ENCODE measurements around the gene PAGR1.
A peak's percentile ranks its signal among the peaks of the same experiment; 100 is the strongest.
"Not testable (repeated sequence)": the region's sequence is repeated elsewhere in the genome, so short reads cannot be mapped to it uniquely, and the experiment has no call there.

Gene PAGR1

GRCh38 chr16:29815793-29816693 lies at the start of gene PAGR1:
Gene PAGR1, plus strand, starts transcription at chr16:29816152. Its CDS starts 374 bp downstream, at chr16:29816526.
- peak; percentile 98 for DNase-seq

DNA sequence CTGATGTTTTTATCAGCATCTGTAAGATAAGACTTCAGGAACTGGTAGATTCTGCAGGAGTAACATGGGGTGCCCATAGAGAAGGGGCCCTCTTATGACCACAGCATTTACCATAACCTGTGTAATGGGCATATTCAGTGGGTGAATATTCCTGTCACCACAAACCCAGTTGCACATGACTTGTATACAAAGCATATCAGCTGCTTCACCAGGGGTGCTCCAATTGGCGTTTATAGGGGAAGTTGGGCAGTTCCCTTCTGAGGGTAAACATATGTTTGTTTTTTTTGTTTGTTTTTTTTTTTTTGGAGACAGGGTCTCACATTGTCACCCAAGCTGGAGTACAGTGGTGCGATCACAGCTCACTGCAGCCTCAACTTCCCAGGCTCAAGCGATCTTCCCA lies 49.4 kb upstream of the PAGR1 start:
- no peak for DNase-seq

GRCh38 chr16:29767062-29767461 lies 48.9 kb upstream of the PAGR1 start:
- DNase-seq: no peak

DNA sequence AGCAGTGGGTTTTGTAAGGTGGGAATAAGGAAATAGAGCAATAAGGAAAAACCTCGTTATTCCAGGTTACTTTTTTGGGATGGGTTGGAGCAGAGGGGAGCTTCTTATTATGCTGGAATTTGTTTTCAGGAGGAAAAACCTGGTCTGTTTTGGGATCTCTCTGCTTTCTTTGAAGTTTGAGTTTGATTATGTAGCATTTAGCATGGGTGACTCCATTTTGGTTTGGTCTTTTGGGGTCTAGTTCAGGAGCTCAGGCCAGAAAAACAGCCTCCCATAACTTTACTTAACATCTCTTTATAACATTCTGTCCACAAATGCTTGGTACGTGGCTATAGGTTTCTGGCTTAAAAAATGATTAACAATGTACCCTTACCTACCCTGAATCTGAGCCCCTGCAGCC lies 46.4 kb upstream of the PAGR1 start:
- DNase-seq: no peak

DNA sequence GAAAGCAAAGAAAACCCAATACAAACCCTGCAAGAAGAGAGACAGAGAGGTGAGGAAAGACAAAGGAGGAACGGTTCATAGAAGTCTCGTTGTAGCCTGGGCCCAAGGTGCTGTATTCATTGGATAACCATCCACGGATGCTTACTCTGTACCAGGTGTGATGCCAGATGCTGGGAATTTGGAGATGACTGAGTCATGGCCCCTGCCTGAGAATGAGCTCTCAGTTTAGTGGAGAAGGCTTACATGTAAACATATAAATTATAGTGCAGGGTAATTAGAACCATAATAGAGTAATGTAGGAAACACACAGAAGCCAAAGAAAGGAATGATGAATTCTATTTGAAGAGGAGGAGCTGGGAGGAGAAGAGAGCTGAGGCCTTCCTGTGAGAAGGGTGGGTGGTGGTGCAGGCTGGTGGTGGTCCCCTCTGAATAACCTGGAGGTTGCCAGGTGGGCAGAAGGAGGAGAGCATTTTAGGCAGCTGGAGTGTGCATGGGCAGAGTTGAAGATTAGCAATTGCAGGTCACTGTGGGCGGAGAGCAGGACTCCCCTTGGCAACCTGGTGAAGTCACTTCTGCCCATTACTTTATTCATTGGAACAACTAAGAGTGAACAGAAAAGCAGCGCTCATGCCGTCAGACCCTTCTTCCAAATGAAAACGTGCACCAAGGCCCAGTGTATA lies 45.6 kb upstream of the PAGR1 start:
- peak; percentile 33 for DNase-seq

- DNase-seq: not testable (repeated sequence)
Measured at GRCh38 chr16:29772330-29772729, 43.6 kb upstream of the PAGR1 start.

GRCh38 chr16:29774730-29775129 lies 41.2 kb upstream of the PAGR1 start:
- DNase-seq: no peak

DNA sequence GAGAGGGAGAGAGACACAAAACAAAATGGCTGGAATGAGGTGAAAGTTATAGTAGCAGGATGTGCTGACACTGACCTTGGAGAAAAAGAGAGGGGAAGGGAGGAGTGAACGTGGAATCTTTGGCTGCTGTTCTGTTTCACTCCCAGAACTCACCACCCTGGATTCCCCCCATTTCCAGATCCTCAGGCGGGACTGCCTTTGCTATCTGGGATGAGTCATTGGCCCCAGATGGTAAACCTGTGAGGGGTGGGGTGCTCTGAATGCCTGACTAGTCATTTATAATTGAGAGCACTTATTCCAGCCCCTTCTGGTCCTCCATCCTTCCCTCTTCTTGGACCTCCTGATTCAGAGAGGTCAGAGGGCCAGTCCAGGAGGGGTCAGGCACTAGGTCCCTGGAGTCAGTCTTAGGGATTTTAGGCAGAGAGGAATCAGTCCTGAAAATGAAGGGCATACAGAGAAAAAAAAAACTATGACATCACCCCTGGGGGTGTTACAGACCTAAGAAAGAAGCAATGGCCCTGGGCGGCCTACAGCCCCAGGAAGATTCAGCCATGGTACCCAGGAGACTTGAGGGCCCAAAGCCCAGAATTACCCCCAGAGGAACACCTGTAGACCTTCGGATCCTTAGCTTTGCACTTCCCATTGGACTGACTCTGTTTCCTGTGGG lies 40.1 kb upstream of the PAGR1 start:
- peak; percentile 68 for DNase-seq

- DNase-seq: no peak
Measured at GRCh38 chr16:29777576-29778350, 38.2 kb upstream of the PAGR1 start, which contains the start of gene ZG16. Gene ZG16, plus strand, starts transcription at chr16:29778256. Its CDS starts 1,011 bp downstream, at chr16:29779267.

DNA sequence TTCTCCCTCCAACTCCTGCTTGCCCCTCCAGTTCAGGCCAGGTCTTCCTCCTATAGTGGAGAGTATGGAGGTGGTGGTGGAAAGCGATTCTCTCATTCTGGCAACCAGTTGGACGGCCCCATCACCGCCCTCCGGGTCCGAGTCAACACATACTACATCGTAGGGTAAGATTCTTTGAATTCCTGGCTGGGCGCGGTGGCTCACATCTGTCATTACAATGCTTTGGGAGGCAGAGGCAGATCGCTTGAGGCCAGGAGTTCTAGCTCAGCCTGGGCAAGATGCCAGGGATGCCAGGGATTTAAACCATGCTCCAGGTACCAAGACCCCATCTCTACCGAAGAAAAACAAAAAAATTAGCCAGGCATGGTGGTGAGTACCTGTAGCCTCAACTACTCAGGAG lies 36.5 kb upstream of the PAGR1 start:
- DNase-seq: no peak

DNA sequence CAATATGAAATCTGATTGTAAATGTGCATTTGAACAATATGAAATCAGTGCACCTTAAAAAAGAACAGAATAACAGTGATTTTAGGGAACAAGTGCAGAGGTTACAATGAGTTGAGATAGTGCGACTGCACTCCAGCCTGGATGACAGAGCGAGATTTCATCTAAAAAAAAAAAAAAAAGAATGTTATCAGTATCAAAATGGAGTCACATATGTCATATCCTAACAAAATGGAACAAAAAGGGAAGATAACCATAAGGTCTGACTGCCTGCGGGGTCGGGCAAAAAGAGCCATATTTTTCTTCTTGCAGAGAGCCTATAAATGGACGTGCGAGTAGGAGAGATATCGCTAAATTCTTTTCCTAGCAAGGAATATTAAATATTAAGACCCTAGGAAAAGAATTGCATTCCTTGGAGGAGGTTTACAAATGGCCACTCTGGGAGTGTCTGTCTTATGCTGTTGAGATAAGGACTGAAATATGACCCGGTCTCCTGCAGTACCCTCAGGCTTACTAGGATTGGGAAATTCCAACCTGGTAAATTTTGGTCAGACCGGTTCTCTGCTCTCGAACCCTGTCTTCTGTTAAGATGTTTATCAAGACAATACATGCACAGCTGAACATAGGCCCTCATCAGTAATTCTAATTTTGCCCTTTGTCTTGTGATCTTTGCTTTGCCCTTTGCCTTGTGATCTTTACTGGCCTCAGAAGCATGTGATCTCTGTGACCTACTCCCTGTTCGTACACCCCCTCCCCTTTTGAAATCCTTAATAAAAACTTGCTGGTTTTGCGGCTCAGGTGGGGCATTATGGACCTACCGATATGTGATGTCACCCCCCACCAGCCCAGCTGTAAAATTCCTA lies 32.6 kb upstream of the PAGR1 start:
- DNase-seq: not testable (repeated sequence)

- no peak for DNase-seq
Measured at GRCh38 chr16:29784157-29784556, 31.8 kb upstream of the PAGR1 start.

DNA sequence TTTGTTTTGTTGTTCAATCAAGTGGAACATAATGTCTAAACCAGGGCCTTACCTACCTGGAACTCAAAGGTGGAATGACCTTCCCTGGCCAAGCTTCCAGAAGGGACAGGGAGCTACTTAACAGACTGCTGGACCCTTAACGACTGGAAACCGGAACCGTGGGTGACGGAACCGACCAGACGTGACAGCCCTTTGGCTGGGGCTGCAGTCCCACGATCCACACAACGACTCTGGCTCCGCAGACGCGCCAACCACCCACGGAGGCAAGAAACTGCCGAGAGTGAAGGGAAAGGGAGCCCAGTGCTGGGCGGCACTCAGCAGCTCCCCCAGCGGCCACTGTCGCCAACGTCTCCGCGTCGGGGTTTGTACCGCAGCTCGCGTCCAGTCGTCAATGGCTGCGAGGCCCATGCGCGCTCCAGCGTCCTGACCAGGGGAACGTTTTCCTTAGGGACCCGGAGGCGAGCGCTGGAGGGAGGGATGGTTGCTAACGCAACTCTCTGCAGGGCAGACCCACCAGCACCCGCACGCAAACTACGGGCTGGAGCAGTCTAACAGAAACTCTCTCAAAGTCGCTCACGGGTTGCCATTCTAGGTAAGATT lies 31.0 kb upstream of the PAGR1 start:
- DNase-seq: no peak

DNA sequence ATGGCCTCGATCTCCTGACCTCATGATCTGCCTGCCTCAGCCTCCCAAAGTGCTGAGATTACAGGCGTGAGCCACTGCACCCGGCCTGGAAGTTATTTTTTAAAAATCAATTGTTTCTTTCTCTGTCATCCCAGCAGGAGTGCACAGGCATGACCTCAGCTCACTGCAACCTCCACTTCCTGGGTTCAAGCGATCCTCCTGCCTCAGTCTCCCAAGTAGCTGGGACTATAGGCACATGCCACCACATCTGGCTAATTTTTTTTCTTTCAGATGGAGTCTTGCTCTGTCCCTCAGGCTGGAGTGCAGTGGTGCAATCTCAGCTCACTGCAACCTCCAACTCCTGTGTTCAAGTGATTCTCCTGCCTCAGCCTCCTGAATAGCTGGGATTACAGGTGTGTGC lies 28.8 kb upstream of the PAGR1 start:
- not testable (repeated sequence) for DNase-seq

GRCh38 chr16:29789775-29790182 lies 26.2 kb upstream of the PAGR1 start:
- no peak for DNase-seq

- DNase-seq: peak; percentile 96
Measured at GRCh38 chr16:29790183-29790948, 25.6 kb upstream of the PAGR1 start, which contains the start of gene KIF22. Gene KIF22, plus strand, starts transcription at chr16:29790751. Its CDS starts 9 bp downstream, at chr16:29790760.

- DNase-seq: no peak
Measured at GRCh38 chr16:29790949-29791844, 24.8 kb upstream of the PAGR1 start.

GRCh38 chr16:29791845-29792807 lies 23.8 kb upstream of the PAGR1 start:
- DNase-seq: no peak
